GM21737 (cell line): ENCODE results near the gene ECE2.
"Not testable (repeated sequence)": the region's sequence is repeated elsewhere in the genome, so short reads cannot be mapped to it uniquely, and the experiment has no call there.

Experiments used
- ATAC-seq: cut with Tn5 transposase; IDR thresholded peaks from one replicate; pipeline ENCODE4 v1.9.1; 2021; ENCODE audit warnings: mild to moderate bottlenecking, moderate library complexity; ENCODE audit not compliant: unreplicated experiment

The ECE2 gene

DNA sequence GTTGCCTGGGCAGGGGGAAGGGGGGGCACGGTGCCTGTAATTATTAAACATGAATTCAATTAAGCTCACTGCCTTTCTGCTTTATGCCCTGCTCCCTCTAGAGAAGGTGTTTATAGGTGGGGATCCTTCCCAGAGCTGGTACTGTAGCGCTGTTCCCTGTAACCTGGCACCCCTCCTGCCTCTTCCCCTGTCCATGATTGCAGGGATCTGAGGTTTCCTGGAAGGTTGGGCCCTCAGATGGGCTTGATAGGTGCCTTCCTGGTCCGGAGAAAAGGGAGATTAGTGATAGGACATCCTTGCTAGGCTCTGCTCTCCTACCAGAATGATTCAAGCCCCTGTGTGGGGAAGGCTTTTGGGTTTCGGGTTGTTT is 59.5 kb downstream of the ECE2 start:
- no peak for ATAC-seq

DNA sequence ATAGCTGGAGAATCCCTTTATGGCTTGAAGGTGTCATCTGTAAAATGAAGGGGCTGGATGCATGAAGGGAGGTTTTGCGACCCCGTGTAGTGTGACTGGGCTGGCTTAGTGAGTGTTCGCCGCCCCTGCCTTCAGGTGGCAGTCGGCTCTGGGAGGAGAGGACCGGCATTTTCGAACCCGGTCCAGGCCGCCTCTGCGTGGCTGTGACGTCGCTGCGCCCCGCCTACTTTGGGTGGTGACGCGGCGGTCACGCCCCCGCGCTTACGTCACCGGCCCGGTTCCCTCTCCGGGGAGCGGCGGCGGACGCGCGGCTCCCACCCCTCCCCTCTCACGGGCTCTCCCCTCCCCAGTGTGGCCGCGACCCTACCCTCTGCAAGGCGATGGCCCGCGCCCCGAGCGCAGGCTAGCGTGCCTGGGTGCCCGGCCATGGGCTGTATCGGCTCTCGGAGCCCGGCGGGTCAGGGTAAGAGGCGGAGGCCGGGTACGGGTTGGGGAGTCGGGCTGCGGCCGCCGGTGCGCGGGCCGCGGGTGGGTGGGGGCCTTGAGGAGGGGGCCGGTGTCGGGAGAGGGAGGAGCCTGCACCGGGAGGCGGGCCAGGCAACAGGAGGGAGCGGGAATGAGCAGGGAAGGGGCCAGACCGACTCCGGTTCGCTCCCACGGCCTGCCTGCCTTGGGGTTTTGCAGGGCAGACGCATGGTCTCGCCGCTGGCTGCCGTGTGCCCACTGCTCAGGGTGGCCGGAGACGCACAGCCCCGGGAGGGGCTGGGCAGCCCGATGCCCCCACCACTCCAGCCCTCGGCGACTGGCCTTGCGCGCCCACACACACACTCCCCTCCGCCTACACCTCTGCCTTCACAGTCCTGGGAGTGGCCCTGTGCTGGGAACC is 60.1 kb downstream of the ECE2 start:
- peak; percentile 55 for ATAC-seq

DNA sequence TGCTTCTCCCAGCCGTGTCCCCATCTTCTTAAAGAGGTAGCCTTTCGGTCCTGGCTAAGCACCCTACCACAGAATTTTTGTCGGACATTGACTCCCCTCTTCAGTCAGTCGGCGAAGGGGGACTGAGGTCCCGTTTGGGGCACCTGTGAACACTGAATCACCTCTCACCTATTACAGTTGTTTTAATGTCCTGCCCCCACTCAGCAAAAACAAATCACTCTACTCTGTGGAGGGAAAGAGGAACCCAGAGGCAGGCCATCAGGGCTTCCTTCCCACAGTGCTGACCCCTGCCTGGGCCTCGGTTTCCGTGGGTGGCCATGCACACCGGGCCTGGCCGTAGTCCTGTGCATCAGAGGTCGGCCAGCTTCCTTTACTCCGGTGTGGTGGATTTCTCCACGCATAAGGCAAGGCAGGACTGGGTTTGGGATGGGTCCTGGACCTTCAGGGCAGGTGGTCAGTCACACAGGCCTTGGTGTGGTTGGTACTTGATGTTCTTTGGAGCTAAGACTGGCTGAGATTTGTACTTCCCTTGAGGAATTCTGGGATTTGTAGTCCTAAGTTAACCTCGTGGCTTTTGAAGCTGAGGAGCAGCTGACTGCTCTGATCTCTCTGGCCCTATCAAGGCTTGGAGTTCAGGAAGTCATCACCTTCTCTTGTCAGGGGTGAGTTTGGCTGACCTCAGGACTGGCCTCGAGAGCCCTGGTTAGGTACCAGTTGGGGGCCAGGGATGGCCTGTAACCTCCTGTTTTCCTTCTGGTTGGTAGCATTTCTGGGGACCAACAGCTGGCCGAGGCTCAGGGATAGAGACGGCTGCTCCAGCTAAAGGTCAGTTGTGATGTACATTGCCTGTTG is 61.0 kb downstream of the ECE2 start:
- ATAC-seq = no peak

DNA sequence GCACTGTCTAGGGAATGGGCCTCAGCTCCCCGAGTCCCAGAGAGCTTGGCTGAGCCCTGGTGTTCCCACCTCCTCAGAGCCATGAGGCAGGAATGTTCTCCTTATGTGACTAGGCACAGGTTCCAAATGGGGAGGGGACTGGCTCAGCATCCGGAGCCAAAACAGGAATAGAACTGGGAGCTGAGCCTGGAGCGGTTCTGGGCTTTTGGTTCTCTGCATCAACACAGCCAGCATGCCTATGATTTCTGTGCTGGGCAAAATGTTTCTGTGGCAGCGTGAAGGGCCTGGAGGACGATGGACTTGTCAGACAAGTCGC is 61.5 kb downstream of the ECE2 start, which contains the start of gene FAM131A:
TSS of gene FAM131A (plus strand) at position 202 of the 316 bp plus-strand sequence. CDS start at position 233, 31 bp downstream.
- ATAC-seq = no peak

DNA sequence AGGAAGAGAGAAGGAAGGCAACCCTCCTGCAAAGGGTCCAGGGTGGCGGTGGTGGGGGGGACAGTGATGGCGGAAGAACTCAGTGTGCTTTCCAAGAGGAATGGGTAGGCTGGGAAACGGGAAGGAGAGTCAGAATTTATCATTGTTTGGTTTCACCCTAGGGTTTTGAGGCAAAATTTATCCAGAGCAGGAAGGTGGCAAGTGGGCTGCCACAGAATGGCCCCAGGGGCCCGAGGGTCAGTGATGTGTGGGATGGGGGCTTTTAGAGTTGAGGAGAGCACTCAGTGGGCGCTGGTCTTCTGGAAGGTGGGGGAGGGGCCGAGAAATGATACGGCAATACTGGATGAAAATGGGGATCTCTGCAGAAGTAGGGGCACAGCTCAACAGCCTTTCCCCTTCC is 62.2 kb downstream of the ECE2 start:
- ATAC-seq = no peak

DNA sequence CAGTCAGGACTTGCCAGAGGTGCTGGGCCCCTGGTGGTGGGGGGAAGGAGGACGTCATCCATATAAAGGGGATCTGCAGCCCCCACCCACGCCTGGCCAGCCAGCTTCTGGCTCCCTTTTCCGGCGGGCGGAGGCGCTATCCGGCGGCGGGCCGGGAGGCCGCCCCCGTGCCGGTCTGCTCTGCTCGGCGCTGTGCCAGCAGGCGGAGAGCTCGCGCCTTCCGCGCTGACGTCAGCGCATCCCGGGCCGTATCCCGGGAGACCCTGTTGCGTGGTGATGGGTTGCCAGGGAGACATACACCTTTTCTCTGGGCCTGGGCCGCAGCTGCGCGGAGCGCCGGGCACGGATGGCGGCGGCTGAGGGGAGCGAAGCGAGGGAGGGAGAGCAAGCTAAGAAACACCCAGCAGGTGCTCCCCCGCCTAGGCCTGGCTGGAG is 62.7 kb downstream of the ECE2 start:
- no peak for ATAC-seq

DNA sequence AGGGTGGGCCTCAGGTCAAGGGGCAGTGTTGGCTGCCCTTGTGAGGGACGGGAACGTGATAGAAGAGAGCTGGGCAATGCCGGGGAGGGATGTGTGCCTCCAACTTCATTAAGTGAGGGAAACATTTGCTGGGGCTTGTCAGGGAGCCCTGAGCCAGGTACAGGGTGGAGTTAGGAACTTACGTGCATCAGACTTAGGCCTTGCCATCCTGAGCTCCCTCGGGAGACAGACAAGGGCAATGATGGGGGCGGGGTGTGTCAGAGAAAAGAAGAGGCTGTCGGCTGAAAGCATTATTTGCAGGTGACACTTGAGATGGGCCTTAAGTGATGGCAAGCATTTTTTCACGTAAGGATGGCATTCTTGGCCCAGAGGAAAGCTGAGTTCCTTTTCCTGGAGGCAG is 63.2 kb downstream of the ECE2 start:
- ATAC-seq = no peak

DNA sequence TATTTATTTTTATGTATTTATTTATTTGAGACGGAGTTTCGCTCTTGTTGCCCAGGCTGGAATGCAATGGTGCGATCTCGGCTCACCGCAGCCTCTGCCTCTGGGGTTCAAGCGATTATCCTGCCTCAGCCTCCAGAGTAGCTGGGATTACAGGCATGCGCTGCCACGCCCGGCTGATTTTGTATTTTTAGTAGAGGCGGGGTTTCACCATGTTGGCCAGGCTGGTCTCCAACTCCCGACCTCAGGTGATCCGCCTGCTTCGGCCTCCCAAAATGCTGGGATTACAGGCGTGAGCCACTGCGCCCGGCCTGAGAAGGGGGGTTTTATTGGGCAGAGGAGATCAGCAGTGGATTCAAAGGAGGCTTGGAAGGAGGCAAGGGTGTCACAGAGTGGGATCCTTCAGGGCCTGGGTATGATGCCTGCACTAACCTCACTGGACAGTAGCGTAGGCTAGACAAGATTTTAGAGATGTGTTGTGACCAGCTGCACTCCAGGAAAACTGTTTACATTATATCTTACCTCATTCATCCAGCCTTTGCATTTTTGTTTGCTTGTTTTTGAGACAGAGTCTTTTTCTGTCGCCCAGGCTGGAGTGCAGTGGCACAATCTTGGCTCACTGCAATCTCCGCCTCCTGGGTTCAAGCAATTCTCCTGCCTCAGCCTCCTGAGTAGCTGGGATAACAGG is 63.8 kb downstream of the ECE2 start:
- ATAC-seq = not testable (repeated sequence)

DNA sequence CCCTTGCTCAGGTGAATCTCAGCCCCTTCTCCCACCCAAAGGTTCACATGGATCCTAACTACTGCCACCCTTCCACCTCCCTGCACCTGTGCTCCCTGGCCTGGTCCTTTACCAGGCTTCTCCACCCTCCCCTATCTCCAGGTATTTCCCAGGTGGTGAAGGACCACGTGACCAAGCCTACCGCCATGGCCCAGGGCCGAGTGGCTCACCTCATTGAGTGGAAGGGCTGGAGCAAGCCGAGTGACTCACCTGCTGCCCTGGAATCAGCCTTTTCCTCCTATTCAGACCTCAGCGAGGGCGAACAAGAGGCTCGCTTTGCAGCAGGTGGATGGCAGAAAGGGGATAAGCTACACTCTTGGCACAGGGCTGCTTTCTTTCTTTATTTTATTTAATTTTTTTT is 66.1 kb downstream of the ECE2 start:
- no peak for ATAC-seq
